Measurements from ENCODE around the gene STX16.

The STX16 gene

DNA sequence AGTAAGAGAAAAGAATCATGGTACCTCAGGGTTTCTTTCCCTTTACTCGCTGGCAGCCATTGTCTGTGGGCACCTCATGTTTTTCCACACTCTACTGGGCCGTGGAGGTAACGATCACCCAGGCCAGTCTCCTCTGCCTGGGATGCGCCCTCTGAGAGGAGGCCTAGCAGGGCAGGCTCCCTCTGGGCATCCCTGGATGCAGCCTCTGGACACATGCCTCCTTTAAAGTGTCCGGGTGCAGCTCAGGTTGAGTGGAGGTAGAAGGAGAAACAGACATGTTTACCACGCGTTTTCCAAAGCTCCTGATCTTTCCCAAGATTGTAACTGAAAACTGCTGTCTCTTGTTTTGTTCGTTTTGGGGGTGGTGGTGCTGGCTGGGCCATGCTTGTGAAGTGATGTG, 27.7 kb downstream of the STX16 start:
- no peak for DNase-seq

DNA sequence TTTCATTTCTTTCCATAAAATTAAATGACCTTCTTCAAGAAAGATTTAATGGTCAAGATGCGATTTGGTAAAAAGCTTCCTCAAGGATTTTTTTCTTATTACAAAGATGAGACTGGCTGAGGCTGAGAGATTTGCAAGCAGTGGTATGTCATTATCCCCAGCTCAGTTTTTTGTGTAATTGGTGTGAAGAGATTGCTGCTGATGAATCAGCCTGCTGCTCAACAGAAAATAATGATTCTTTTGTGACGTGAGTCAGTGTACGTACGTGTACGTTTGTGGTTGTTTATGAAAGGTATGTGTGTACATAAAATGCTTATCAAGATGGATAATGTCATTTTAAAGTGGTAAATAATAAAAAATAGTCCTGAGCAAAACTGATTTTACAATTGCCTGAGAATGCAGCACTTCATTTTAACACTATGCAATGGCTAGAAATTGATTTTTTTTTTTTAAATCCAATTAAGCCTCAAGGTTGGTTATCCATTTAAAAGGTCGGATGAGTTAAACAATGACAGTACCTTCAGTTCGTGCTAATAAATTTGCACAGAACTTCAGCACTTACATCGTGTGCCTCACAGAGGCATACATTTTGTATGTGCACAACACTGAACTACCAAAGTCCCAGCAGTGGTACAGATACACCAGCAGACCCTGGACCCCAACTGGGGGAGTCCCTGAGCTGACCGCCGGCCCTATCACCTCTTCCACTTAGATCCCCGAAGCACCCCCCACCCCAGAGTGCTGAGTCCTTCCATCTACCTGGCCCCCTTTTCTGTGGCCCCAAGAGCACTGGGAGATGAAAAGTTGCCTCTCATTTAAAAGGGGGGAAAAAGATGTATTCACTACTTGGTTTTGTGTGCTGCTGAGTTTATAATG, 31.8 kb downstream of the STX16 start:
- DNase-seq = no peak

DNA sequence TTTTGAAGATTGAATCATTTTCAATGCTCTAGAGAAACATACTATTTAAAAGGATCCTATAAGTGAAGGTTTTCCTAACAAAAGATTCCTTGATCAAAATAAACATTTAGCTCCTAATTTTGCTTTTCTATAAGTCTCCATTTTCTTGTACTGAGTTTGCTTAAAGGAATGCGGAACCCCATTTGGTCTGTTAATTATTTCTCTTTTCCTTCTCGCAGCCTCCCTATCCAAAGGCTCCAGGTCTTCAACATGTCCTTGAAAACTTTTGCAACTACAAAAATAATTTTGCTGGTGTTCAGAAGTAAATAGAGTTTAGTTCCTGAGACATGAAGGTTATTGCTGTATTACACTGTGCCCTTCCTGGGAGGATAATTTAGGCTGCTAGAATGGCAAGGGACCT, 33.2 kb downstream of the STX16 start:
- no peak for DNase-seq

DNA sequence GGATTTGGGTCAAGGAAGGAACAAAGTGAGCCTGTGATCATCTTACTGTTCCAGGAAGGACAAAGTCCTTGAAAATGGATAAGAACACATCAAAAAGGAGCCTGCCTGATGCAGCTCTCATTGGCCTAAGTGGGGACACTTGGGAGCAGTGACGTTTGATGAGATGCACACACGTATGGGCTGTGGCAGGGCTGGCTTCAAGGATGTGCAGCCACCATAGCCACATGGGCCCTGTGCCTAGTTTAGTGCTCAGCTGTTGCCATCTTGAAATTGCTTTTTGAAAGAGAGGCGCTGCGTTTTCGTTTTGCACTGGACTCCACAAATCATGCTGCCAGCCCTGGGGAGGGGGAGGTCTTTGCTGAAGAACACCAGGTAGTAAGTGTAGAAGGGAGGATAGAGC, 34.9 kb downstream of the STX16 start:
- DNase-seq = no peak

DNA sequence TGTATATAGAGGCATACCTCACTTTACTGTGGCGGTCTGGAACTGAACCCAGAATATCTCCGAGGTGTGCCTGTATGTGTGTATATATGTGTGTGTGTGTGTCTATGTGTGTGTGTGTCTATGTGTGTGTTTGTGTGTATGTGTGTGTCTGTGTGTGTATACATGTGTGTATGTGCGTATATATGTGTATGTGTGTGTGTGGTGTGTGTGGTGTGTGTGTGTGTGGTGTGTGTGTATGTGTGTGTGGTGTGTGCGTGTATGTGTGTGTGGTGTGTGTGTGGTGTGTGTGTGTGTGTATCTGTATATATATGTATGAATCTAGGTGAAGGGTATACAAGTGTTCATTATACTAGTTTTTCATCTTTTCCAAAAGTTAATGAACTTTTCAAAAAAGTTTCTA, 37.3 kb downstream of the STX16 start:
- no peak for DNase-seq

DNA sequence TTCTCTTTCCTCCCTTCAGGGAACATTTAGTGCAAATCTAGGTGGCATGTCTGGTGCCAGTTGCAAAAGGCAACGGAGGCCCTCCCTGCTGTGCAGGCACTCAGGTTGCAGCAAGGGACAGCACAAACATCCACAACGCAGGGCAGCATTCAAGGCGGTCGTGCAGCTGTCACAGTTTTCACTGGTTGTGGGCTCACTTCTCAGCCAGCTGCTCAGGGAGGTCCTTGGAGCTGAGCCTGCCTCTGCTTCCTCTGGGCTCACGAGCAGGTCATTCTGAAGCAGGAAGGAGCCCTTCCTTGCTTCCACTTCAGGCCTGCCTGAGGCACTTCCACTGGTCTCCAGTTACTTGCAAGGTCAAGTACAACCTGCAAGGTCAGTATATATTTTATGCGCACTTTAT, 37.8 kb downstream of the STX16 start:
- peak in 3 of 4 experiments; percentile 23 to 57 (median 31) for DNase-seq

DNA sequence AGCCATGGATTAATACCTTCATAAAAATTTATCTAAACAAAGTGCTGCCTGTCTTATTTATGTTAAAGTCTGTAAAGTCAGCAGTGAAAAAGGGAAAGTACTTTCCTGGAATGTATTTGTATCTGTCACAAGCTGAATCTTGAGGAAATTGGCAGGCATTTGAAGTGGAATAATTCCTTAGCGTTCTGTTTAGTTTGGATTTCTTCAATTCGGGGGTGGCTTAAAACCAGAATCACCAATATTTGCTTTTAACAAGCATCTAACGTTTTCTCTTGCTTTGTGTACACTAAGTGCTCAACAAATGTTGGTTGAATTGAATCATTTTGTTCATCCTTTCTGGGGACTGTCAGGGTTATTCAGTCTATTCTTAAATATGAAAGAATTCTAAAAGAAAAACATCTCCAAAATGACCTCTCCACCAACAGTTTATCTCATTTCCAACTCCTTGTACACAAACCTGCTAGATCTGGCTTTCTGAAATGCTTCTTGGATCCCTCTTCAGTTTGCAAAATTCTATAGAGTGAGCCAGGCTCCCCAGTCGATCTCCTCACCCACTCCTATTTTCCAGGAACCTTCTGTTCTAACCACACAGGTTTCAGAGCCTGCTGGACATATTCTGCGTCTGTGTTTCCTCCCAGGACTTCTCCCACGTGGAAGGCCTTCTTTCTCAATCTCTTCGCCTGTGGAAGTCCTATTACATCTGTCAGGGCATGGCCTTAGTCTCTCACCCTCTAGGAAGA, 39.5 kb downstream of the STX16 start:
- DNase-seq = peak; percentile 49 to 79 (median 75)

DNA sequence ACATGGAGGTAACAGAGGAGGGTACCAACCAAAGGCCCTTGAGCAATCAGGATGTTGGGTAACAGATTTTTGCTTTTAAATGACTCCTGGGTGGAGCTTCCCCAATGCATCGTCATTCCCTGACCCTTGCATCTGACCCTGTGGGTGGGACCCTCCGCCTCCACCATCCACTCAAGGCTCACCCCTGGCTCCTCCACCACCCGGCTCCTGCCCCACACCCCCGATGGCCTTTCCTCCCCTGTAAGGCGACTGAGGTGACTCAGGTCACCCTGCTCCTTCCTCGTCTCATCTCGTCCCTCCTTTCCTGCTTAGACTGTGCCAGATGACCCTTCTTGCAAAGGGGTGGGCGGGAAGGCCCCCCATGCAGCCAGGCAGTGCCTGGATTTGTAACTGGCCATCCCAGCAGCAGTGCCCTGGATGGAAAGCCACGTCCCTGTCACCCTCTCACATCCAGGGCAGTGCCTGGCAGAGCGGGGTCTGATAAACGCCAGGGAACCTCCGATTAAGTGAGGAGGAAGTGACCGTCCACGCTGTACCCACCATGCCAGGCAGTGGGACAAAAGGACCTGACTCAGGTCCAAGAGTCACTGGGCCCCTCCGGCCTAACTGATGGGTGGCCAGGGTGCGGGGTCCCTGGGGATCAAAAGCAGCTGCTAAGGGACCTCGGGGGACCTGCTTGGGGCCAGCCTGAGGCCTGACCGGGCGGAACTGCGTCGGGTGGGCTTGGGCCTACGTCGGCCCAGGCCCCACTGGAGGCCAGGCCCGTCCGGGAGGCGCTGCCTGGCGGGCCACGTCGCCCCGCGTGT, 40.9 kb downstream of the STX16 start:
- DNase-seq = peak; percentile 83 to 95 (median 92)

DNA sequence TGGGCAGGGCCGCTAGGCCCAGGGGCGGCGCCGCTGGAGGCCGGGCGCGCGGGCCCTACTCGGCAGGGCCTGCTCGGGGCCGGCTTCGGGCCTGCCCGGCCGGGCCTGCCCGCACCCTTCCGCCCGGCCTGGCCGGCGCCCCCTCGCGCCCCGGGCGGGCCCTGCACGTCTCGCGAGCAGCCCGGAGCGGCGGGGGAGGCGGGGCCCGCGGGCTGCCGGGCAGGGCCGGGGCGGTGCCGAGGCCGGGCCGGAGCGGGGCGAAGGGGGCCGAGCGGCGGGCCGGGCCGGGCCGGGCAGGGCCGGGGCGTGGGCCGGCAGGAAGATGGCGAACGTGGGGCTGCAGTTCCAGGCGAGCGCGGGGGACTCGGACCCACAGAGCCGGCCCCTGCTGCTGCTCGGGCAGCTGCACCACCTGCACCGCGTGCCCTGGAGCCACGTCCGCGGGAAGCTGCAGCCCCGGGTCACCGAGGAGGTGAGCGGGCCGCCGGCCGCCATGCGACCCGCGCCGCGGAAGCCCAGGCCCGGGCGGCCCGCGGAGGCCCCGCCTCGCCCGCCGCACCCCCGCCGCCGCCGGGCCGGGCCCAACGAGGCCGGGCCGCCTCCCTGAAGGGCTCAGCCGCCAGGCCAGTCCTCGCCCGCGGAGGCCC, 41.6 kb downstream of the STX16 start, which contains the start of gene NPEPL1:
Gene NPEPL1, plus strand, starts transcription at position 222 of the 647 bp plus-strand sequence. Its CDS starts 101 bp downstream, at position 323.
- peak; percentile 88 to 96 (median 92) for DNase-seq

DNA sequence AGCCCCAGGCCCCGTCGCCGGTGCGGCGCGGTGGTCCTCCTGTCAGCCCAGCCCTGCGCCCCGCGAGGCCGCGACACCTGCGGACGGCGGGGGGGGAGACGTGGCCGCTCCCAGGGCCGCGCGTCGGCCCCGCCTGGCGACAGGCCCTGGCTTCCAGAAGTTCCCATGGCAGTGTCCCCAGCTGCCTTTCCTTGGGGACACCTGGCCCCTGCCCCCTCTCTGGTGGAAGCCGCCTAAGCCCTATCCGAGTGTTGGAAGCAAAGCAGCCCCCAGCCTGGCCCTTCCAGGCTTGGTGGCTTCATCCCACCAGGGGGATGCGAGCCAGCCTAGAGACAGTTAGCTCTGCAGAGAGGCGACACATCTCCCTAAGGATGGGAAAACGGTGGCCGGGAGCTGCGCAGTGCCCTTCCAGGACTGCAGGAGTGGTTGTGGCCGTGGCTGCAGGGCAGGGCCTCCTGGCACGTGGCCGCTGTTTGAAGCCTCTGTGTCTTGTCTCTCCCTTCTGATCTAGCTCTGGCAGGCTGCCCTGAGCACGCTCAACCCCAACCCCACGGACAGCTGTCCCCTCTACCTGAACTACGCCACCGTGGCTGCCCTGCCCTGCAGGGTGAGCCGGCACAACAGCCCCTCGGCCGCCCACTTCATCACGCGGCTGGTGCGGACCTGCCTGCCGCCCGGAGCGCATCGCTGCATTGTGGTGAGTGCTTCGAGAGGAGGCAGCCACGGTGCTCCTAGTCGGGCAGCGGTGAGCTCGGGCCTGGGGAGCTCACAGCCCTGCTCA, 42.3 kb downstream of the STX16 start:
- DNase-seq = peak in 2 of 4 experiments; percentile 3 to 18

DNA sequence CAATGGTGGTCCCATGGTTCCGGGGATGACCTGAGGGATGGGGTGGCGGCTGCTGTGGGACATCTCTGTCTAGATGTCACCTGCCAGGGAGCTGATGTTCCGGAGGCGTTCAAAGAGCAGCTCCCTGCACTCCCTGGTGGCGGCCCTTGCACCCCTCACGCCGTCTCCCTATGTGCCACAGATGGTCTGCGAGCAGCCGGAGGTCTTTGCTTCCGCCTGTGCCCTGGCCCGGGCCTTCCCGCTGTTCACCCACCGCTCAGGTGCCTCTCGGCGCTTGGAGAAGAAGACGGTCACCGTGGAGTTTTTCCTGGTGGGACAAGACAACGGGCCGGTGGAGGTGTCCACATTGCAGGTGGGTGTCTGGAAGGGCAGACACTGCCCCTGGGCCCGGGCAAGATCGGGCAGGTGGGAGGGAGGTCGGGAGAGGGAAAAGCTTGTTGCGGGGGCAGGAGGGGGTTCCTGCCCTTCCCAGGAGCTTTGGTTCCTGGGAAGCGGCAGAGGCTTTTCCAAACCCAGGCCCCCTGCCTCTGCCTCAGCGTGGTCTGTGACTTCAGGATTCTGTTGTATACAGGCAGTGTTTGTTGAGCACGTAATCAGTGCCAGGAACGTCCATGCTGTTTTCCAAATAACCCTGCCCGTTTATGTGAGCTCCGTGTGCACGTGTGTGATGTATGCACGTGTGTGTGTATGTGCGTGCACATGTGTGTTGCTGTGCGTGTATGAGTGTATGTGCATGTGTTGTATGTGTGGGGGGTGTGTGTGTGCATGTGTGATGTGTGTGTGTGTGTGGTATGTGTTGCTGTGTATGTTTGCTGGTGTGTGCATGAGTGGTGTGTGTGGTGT, 43.4 kb downstream of the STX16 start:
- DNase-seq = no peak

DNA sequence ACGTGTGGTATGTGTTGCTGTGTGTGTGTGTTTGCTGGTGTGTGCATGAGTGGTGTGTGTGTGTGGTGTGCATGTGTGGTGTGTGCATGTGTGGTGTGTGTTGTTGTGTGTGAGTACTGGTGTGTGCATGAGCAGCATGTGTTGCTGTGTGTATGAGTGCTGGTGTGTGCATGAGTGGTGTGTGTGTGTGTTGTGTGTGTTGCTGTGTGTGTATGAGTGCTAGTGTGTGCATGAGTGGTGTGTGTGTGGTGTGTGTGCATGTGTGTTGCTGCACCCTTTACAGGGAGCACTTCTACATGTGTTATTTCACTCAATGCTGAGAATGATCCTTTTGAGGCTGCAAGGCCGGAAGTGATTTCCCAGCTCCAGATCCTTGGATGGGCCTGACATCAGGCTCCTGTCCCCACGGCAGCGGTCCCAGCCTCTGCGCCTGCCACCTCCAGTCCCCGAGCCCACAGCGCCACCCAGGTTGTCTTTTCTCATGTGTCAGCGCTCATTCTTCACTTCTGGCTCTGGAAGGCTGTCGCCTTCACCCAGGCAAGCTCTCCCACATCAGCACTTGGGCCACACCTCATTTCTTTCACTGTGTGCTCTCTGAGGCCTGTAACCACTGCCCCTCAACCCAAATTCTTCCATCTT, 44.1 kb downstream of the STX16 start:
- DNase-seq = no peak

DNA sequence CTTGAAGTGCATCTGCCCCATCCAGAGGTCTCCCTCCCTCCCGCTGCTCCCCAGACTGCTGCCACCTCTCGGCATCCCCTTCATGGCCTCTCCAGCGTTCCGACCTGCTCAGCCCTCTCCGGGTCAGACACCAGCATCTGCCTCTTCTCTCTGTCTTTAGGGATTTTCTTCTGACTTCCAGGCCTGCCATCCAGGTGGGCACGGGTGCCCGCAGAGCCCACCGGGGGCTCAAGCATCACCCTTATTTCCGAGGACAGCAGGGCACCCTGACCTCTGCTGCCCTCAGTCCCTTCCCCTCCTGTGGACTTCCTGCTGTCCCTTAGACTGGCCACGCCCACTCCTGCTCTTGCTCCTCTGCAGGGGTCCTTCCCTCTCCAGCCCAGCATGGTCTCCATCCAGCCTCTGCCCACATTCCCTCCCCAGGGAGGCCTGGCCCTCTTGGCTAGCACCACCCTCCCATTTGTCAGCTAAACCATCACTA, 44.9 kb downstream of the STX16 start:
- no peak for DNase-seq

DNA sequence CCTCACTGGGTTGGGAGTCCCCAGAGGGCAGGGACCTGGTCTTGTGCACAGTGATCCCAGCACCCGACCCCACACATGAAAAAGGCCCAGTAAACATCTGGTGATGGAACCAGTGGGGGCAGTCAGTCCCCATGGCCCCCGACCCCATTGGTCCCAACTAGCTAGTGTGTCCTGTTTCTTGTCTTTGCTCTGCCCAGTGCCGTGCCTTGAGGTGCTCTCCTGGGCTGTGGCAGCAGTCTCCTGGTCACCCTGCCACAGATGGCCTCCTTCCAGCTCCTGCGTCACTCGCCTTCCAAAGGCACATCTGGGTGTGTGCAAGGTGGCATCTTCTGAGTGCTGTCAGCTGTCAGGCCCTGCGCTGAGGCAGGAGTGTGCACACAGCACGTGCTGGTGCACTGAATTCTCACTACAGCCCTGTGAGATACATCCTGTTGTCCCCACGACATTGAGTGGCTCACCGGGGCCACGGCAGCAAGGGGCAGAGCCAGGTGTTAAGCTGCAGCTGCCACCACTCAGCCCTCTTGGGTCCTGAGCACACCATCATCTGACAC, 45.4 kb downstream of the STX16 start:
- no peak for DNase-seq

DNA sequence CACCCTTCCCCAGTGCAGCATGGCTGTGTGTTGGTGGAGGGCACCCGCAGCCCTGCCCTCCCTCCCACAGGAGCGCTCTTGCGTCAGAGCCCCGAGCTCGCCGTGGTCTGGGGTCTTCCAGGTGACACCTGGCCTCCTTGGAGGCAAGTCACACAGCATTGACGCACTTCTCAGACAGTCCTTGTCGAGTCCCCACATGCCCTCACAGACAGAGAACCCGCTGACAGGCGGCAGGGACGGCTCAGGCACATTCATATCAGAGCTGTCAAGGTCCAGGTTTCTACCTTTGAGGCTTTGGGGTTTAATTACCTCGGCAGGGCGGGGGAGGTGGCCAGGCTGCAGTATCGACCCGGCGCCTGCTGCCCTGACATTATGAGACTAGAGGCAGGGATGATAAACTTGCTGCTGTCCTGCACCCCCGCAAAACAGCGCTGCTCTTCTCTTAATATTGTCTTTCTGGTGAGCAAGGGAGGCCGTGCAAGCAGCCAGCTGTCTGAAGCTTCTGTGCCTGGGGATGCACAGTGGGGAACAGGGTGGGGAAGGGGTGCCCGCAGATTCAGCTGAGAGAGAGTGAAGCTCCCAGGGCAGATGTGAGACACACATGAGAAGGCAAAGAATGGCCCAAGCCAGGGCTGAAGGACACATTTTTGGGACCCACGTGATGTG, 46.3 kb downstream of the STX16 start:
- DNase-seq = no peak

DNA sequence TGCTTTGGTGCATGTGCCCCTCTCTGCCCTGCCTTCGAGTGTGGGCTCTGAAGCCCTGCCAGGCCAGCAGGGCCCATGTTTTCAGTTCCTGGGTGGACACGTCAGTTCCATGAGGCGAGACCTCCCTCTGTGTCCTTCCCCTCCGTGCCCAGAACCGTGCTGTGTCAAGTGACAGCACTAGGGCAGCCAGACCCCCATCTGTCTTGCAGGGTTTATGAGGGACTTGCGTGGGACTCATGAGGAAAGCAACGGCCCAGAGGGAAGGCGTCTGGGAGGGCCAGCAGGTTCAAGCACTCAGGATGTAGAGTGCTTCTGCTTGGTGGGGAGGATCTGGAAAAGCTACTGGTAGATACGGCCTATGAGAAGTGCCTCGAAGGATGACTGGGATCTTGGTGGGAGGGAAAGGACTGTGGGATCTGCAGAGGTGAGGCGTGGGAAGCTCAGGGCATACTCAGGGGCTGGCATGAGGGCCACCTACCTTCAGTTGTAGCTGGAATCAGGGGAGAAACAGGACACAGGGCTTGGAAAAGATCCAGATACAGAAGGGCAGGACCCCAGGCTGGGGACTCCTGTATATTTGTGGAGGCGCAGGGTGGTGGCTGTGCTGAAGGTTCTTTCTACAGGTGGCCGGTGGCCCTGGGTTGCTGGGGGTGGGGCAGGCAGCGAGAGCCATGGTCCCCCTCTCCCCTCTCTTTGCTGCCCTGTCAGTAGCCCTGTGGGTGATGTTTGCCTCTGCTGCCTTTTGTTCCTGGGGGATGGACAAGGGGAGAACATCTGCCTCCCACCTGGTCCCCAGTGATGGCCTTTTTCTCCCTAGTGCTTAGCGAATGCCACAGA, 47.0 kb downstream of the STX16 start:
- no peak for DNase-seq

DNA sequence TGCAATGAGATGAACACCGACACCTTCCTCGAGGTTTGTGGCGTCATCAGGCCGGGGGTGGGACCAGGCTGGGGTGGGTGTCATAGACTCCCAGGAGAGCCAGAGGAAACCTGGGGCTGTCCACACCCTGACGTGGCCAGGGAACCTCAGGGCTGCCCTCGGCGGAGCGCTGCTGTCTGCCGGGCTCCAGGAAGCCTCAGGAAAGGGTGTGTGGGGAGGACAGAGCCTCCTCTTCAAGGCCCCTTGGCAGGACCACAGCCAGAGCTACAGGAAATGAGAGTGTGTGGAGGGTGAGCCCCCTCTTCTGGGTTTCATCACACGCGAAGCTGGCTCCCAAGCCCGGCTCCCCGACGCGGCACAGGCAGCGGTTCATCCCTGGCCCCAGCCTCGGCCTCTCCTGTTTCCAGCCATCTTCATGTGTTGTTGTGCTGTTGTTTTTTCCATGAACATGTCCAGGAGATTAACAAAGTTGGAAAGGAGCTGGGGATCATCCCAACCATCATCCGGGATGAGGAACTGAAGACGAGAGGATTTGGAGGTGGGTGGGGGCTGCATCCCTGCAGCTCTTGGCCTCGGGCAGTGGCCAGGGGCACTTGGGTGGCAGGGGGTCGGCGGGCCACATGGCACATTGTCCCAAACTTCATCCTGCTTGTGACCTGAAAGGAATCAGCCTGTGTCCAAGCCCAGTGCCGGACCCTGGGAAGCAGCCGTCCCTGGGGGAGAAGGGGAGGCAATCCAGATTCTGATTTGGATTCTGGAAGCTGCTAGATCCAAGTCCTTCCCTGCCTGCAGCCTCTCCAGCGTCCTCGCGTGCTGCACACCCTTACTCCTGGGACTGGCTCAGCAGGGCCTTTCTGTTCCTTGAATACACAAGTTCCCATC, 47.9 kb downstream of the STX16 start:
- DNase-seq = no peak
